ENCODE measurements around the gene DAW1.

The DAW1 gene

DNA sequence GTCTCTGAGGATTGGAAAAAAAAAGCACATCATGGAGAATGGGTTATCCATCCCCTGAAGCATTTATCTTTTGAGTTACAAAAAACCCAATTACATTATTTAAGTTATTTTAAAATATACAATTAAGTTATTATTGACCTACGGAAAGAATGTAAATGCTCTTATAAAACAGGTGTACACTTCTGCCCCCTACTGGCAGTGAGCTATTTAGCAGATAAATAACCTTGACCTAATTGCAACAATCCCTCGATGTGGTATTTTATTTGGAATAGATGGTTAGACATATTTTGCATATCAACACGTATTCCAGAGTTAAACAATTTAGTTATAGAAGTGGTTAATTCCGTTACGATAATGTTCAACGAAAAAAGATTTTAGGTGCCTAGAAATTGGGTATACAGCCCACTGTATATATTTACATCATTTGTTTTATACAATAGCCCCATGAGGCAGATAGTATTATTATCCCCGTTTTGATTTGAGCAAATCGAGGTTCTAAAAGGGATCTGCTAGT is 9.1 kb upstream of the DAW1 start:
- DNase-seq = peak; percentile 43

DNA sequence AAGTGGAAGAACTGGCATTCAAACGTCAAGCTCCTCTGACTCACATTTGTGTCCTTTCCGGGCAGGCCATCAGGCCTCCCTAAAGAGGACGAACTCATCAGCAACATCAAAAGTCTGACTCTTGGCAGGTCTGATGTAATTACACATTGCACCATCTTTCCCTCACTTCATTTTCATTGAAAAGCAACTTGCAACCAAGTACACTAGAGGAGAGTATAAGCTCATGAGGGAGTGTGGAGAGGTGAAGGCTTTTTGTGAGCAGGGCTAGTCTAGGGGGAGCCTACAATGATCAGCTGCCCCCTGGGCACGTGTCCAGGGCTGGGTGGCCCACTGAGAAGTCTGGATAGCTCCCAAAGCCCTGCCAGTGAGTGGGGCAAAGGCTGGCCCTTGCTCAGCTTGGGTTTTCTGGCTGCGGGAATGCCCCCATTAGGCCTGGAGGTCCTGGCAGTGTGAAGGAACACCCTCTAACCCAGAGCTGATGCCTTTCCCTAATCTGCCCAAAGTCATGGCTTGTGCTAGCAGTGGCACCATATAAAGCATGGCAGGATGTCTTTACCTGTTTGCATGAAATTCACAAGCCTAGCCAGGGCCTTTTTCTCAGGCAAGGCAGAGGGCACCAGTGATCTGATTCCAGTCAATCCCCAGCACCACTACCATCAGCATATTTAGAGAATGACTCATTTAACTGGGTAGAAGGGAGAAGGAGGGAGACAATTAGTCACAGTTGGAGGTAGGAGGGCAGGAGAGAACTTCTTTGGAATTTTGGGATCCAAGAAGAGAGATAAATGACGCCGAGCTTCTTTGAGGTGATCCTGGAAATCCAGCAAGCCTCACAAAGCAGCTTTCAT is 8.5 kb upstream of the DAW1 start:
- DNase-seq = peak; percentile 75

DNA sequence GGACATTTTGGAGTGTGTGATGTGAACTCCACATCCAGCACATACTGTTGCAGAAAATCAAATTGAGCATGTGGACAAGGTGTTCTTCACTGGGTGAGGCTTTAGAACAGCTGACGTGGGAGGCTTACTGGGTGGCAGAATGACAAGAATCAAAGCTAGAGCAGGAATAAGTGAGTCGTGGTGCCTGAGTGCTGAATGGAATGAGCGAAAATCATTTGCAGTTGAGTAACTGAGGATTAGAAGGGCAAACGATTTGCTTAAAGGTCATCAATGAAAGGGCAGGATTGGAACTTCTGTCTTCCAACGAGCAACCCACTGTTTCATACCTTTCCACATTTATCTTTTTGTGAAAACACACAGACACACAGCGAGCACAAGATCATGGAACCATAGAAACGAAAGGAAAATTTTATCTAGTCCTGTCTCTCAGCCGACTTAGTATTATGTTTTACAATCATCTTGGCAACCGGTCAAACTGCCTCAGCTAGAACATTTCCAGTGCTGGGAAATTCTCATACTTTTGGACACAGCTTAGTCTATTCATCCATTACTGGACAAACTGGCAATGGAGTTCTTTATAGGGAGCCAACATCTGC is 7.2 kb upstream of the DAW1 start:
- no peak for DNase-seq

DNA sequence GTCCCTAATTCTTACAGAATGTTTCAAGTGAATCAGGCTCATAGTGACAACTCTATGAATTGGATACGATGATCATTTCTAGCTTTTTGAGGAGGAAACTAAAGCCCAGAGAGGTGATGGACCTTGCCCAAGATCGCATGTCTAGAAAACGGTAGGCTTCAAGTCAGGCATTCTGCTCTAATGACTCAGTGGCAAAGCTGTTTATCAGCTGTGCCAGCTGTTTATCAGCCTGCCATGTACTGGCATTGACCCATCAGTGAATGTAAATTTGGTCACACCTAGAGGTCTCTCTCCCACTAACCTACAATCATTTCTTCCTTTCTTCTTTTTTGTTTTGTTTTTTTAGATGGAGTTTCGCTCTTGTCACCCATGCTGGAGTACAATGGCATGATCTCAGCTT is 6.1 kb upstream of the DAW1 start:
- DNase-seq = no peak

DNA sequence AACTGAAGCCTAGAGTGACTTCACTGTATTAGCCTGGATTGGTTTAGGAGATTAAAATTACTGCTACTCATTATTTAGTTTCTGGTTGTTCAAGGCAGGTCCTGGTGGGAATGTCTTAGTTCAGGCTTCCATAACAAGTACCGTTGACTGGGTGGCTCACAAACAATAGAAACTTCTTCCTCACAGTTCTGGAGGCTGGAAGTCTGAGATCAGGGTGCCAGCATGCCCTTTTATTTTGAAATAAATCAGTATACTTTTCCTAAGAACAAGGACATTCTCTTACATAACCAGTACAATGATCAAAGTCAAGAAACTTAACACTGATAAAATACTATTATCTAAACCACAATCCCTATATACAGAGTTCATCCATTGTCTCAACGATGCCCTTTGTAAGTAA is 4.0 kb upstream of the DAW1 start:
- DNase-seq = no peak

DNA sequence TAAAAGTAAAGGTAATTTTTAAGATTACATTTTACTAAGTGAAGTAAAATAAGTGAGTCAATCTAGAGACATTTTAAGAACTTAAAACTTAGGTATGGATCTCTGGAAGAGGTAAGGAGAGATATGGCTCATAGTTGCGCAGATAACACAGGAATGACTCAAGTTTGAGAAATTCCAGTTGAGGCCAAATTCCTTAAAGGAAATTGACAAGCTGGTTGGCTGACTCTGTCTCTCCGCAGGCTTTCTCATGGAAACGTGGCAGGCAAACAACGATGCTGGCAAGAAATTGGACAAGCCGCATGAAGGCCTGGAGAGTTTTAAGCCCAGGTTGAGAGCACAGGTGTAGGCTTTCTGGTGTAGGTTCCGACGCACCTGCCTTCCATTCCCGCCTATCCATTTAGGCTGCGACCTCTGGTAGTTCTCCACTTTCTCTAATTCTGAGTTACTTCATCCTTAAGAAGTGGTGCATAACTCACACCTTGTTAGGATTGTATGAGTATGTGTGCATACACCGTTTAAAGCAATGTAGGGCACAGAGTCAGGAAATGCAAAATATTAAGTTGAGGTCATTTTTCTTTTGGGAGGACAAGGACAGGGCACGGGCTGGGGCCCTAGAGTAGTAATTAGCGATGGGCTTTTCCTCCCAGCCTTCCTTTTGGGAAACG is 589 bp upstream of the DAW1 start:
- peak; percentile 64 for DNase-seq

DNA sequence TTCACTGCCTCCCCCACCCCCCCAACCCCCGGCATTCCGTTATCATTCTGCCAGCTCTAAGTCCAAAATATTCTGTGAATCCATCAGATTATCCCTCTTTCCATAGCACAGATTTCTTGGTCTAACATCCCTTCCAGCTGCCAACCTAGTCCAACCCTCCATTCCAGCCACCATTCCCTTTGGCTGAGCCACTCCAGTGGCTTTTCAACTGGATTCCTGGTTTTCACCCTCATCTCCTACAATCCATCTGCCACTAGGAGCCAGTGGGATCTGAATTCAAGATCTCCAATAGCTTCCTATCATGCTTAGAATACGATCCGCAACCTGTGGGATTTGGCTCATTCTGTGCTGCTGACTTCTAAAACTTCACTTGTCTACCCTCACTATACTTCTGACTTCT is 1.2 kb downstream of the DAW1 start:
- DNase-seq = no peak

DNA sequence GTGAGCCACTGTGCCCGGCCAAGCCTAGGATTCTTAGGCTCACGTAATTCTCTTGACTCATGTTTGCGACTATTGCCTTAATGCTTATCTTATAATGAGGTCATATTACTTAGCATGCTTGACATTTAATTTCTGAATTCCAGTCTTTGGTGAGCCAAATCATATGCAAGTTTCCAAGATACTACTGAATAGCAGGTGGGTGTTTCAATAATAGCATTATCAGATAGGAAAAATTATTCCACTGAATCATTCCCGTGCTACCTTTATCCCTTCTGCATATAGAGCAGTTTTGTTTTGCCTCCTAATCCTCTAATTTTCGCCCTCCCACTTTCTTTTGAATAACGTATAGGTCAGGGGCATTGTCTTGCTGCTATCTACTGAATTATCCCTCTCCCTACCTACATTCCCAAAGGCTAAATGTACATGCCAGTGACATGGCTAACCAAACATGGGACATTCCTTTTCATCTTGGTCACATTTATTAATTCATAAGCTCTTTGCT is 4.9 kb downstream of the DAW1 start:
- DNase-seq = no peak

DNA sequence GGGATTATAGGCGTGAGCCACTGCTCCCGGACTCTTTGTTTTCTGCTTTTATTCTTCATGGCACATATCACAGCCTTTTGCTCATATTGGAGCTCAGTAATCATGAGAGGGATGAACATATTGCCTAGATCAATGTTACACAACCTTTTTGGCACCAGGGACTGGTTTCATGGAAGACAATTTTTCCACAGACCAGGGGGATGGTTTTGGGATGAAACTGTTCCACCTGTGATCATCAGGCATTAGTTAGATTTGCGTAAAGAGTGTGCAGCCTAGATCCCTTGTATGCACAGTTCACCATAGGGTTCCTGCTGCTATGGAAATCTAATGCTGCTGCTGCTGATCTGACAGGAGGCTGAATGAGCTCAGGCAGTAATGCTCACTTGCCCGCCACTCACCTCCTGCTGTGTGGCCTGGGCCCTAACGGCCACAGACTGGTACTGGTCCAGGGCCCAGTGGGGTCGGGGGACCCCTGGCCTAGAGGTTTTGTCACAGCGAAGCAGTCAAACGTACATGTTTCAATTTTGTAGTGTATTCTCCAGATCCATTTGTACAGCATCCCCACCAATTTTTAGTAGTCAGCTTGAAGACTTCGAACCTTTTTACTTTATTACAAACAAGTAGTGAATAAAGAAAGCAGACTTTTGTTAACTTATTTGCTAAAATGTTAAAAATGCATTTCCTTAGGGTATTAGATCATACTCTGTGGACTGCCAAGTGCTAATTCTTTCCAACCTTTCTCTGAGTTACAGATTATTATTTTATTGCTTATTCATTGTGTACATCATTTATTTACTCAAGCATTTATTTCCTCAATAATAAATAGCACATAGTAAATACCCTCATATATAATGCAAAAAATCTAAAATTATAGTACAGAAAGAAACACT is 6.2 kb downstream of the DAW1 start:
- no peak for DNase-seq

DNA sequence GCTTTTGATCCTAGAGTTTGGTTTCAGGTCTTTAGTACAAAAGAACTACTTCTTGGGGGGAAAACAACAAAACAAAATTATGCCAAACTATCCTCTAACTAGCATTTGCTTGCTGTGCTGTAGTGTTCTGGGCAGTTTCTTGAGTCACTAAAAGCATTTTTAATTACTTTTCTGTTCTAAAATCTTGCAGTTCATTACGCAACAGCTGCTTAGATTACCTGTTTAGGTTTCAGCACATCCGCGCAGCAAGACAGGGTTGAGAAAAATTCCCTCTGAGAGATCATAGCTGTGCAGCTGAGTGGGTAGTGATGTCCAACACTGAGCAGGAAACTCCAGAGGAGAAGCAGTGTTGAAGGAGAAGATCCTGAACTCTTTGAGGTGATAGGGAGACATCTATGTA is 9.0 kb downstream of the DAW1 start:
- DNase-seq = no peak

DNA sequence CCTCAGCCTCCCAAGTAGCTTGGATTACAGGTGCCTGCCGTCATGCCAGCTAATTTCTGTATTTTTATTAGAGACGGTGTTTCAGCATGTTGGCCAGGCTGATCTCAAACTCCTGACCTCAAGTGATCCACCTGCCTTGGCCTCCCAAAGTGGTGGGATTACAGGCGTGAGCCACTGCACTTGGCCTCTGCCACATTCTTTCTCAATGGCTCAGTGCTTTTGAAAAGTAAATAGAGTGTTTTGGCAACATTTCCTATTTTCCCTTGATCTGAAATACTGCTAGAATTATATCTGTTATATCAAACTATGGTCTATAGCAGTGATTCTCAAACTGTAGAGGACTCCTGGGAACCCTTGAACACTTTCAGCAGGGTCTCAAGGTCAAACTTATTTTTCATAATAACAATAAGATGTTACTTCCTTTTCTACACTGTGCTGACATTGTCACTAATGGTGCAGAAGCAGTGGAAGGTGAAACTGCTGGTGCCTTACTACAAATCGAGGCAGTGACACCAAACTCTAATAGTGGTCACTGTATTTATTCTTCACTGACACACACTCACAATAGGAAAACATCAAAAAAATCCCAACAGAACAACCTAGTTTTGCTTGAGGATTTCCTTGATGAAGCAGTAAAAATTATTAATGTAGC is 10.6 kb downstream of the DAW1 start:
- no peak for DNase-seq

DNA sequence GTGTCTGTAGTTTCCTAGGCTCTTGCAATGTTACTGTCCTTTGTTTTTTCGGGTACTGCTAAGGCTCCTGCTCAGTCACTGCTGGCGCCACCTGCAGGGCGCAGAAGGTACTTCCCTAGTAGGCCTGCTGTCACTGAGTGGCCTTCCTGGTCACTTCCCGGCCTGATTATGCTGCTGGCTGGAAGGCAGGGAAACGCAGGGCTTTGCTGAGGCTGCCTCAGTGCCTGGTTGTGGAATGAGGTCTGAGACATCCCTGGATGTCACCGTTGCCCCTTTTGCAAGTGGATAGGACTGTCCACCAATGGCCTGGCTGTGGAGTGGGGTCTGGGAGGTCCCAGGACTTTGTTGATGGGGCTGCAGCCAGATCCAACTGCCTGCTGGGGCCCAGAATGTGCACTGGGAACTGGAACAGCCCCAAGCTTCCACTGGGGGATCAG is 13.1 kb downstream of the DAW1 start:
- DNase-seq = peak; percentile 68

DNA sequence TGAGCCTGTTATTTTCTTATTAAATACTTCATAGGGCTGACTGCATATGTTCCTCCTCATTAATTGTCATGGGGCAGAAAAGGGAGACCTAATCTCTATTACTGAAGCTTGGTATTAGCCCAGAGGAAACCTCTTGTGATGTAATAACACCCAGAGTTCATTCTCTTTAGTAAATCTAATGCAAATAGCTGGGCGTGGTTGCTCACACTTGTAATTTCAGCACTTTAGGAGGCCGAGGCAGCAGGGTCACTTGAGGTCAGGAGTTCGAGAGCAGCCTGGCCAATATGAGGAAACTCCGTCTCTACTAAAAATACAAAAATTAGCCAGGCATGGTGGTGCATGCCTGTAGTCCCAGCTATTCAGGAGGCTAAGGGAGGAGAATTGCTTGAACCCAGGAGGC is 14.7 kb downstream of the DAW1 start:
- no peak for DNase-seq

DNA sequence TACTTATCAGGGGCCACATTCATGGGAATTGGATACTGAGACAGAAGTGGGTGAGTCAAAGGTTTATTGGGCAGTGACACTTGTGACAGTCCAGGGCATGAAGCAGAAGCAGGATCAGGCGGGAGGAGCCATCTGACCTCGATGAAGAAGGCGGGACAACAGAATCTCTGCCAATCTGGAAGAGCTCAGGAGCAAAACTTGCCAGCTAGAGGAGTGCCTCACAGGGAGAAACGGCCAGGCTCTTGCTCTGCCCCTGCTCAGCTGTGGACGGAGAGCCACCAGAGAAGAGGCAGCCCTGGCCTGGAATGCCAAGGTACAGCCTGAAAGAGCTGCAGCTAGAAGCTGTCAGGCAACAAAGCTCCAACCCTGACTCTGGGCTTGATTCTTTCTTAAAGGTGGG is 16.9 kb downstream of the DAW1 start:
- no peak for DNase-seq

DNA sequence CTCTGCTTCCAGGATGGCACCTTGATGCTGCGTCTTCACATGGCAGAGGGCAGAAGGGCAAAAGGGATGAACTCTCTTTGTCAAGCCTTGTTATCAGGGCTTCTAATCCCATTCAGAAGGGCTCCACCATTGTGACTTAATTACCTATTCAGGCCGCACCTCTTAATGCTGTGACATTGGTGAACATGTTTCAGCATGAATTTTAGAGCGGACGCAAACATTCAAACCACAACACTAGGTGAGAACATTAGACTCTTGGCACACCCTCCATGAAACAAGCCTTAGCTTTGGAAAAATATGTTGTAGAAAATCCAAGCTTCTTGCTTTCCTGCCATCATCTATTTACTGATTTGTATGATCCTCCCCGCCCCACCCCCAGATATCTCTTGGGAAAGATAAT is 17.9 kb downstream of the DAW1 start:
- DNase-seq = no peak

DNA sequence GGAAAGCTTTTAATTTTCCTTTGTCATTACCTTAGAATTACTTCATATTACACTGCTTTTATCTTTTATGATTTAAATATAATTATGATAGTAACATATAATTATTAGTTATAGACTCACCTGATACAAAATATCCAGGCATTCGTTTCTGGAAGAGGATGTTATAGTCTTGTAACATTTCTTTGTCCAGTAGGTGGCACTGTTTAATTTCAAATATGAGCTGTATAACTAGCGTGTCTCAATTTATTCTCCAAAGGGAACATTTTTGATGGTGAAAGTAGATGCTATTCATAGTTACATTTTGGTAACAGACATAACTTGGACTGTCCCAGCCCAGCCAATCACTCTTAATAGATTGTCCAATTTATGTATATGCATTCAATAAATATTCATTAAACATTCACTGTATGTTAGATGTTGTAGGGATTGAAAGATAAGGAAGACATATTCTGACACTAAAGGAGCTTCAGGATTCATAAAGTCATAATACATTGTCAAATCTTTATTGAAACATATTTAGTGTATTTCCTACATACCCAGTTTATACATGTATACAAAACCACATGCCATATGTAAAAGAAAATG is 19.2 kb downstream of the DAW1 start:
- DNase-seq = peak; percentile 57

DNA sequence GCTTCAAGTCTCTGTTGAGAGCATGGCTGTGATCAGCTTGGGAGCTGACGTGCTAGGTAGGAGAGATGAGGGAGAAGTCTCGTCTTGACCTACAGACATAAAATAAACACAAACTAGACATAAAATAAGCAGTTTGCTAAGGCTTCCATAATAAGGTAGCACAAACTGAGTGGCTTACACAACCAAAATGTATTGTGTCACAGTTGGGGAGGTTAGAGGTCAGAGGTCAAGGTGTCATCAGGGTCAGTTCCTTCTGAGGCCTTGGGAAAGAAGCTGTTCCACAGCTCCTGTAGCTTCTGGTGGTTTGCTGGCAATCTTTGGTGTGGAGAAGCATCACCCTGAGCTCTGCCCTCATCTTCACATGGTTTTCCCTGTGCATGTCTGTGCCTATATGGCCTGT is 20.2 kb downstream of the DAW1 start:
- no peak for DNase-seq

DNA sequence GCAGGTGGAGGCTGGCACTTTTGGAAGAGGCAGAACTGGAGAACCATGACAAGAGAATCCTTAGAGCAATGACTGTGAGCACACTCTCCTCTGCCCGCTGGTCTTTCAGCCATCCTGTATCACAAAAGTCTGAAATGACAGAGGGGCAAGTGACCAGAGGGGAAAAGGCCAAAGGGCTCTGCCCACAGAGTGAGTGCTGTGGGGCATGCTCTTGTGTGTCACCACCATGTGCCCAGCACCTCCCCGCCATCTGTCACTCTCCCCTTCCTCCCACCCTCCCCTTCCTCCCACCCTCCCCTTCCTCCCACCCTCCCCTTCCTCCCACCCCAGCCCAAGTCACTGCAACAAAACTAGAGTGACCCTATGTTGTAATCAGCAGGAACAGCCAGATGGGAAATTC is 31.9 kb downstream of the DAW1 start:
- DNase-seq = no peak

DNA sequence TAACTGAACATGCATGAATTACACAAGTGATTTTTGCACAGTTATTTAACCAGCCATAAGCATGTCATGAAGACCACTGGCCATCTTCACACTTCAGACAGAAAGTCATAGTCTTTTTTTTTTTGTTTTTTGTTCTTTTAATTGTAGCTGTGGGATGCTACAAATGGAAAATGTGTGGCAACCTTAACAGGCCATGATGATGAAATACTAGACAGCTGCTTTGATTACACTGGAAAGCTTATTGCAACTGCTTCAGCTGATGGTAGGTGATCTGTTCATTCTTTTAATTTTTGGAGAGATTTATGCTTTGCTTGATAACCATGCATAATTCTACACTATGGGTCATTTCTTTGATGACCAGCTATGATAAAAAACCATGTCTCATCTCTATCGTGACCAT is 35.6 kb downstream of the DAW1 start:
- no peak for DNase-seq

DNA sequence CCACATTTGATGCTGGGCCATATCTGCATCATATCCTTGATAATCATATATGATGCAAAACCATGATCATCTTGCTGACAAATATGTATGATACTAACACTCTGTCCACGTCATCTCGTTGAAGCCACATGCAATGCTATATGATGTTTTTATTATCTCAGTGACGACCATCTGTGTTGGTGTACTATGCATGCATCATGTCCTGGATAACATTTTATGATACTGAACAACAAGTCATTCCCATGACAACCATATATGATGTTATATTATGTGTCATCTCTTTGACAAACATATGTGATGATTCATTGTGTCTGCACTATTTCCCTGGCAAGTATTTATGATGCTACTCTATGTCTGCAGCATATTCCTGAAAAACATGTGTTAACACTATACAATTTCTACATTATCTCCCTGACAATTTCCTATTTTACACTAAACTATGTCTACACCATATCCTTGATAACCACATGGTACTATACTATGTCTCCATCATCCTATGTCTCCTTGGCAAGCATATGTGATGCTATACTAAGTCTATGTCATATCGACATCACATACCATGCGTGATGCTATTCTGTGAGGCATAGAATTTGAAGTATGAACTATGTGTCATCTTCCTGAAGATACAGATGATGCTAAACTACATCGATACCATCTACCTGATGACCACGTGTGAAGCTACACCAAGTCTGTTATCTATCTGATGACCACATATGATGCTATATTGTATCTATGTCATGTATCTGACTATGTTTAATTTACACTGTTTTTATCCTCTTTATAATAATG is 37.0 kb downstream of the DAW1 start:
- peak; percentile 2 for DNase-seq

DNA sequence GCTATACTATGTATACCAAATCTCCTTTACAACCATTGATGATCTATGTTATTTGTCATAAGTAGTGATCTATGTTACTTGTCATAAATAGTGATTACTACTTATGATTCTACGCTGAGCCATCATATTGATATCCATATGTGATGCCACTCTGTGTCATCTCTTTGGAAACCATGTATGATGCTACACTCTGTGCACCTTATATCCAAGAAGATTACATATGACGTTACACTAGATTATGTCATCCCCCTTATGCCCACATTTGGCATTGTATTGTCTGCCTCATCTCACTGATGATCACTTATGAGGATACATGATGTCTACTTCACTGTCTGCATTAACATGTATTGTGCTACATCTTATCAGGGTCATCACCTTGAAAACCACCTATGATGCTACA is 42.9 kb downstream of the DAW1 start:
- no peak for DNase-seq
